ENCODE measurements around the gene CEP43. TPM values are rescaled to one million over a fixed set of nuclear protein-coding genes. Genes with fewer than 3 reads are reported as not detected.

Gene CEP43
- total RNA-seq, 1 donor from 2014 or later: 78.0 TPM

DNA sequence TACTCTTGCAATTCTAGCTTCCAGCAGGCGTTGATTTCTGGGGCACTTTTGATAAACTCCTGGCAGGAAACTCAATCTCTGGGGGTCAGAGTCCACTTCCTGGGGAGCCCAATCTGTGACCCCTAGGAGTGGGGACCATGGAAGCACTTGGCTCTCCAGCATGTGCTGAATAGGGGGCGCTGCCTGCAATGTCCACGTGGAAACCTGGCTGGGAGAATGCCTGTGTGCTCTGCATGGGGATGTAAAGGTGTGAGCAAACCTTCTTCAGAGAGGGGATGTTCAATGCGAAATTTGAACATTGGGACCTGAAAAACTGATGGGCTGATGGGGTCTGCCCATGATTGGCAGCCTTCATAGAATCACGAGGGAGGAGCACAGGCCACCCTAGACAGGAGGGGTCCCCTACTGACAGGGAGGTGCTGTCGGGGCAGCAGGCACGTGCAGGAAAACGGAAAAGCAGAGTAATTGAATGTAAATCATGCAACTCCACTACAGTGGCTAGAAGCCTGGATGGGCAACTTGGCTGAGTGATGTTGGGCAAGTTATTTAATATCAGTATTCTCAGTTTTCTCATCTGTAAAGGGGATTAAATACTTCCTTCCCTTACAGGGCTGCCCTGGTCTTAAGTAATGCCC is 47.8 kb downstream of the CEP43 start:
- TF ChIP-seq EZH2phosphoT487 (IDR thresholded peaks at IDR 0.05) (no peak), EZH2 (IDR thresholded peaks at IDR 0.05) (no peak)
- TF ChIP-seq, protein P1, sequence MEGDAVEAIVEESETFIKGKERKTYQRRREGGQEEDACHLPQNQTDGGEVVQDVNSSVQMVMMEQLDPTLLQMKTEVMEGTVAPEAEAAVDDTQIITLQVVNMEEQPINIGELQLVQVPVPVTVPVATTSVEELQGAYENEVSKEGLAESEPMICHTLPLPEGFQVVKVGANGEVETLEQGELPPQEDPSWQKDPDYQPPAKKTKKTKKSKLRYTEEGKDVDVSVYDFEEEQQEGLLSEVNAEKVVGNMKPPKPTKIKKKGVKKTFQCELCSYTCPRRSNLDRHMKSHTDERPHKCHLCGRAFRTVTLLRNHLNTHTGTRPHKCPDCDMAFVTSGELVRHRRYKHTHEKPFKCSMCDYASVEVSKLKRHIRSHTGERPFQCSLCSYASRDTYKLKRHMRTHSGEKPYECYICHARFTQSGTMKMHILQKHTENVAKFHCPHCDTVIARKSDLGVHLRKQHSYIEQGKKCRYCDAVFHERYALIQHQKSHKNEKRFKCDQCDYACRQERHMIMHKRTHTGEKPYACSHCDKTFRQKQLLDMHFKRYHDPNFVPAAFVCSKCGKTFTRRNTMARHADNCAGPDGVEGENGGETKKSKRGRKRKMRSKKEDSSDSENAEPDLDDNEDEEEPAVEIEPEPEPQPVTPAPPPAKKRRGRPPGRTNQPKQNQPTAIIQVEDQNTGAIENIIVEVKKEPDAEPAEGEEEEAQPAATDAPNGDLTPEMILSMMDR (IDR thresholded peaks at IDR 0.05): no peak
- no peak overlapping the region for H3K9ac ChIP-seq
- Mint-ChIP-seq H3K4me3 (no peak overlapping the region), H3K27ac (peak overlapping the region; percentile 87), H3K36me3 (peaks cover 23% of the 10 kb centered on the region), H3K4me1 (no peaks in the 10 kb centered on the region), H3K27me3 (ENCODE audit: insufficient read depth, low read depth) (no peaks in the 10 kb centered on the region), H3K9me3 (no peaks in the 10 kb centered on the region)
- no peaks in the 10 kb centered on the region for H3K36me3 ChIP-seq
- H3F3A ChIP-seq (ENCODE audit: low read depth): no peaks in the 10 kb centered on the region
- H3K27me3 ChIP-seq: no peaks in the 10 kb centered on the region
- H3K9me3 ChIP-seq (ENCODE audit: low read depth): no peaks in the 10 kb centered on the region
- H4K20me1 ChIP-seq (ENCODE audit: low read depth): no peaks in the 10 kb centered on the region
- H3K4me3 ChIP-seq: no peak overlapping the region
- H3K4me2 ChIP-seq: no peak overlapping the region
- DNase-seq (ENCODE audit: low spot score): no peak
- H3K79me2 ChIP-seq (ENCODE audit: low read depth): no peaks in the 10 kb centered on the region
- no peaks in the 10 kb centered on the region for H3K4me1 ChIP-seq
- no peak overlapping the region for H3K27ac ChIP-seq
- no peak overlapping the region for H2AFZ ChIP-seq (replicated peaks)

DNA sequence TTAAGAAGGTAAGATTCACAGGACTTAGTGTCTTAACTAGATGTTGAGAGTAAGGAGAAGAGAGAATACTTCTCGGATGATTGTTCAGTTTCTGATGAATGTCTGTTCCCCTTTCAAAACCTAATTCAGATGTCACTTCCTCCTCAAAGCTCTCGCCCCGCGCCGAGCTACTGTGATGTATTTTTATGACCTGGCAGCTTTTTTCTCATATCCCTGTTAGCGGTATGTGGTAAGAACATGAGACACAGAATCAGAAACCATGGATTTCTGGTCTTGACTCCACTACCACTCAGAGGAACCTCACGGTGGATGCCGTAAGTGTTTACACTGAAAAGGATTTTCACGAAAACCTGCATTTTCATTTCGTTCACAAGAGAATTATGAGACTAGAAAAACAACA is 48.4 kb downstream of the CEP43 start:
- H3K36me3 Mint-ChIP-seq: peaks cover 21% of the 10 kb centered on the region
- no peak for DNase-seq (ENCODE audit: low spot score)
- Histone ChIP-seq H3K4me3 (no peak overlapping the region), H3K27ac (no peak overlapping the region), H3K4me2 (no peak overlapping the region), H4K20me1 (ENCODE audit: low read depth) (no peaks in the 10 kb centered on the region), H3K4me1 (no peaks in the 10 kb centered on the region), H3K27me3 (no peaks in the 10 kb centered on the region), H3K9me3 (ENCODE audit: low read depth) (no peaks in the 10 kb centered on the region), H3F3A (ENCODE audit: low read depth) (no peaks in the 10 kb centered on the region), H3K79me2 (ENCODE audit: low read depth) (no peaks in the 10 kb centered on the region), H3K36me3 (no peaks in the 10 kb centered on the region), H2AFZ (replicated peaks) (no peak overlapping the region), H3K9ac (no peak overlapping the region)
- no peaks in the 10 kb centered on the region for H3K4me1 Mint-ChIP-seq
- no peak for TF ChIP-seq EZH2phosphoT487 (IDR thresholded peaks at IDR 0.05)
- no peak overlapping the region for H3K27ac Mint-ChIP-seq
- H3K4me3 Mint-ChIP-seq: no peak overlapping the region
- H3K9me3 Mint-ChIP-seq: no peaks in the 10 kb centered on the region
- no peaks in the 10 kb centered on the region for H3K27me3 Mint-ChIP-seq (ENCODE audit: insufficient read depth, low read depth)

Small RNA genes lying within 50 kb of the gene (microRNA-seq; reads per million reads assigned to microRNA genes)
- gene MIR3939: 2.0 reads per million, percentile 5 among the genes with 10 or more reads in this experiment

Small RNA genes lying within 50 kb of the gene (small RNA-seq; reads per million reads assigned to genes)
- 0.20 reads per million for gene MIR3939

Other genes with a start within 250 kb of the CEP43 start
- gene RNASET2, start 42.8 kb upstream of the CEP43 start, total RNA-seq (ENCODE audit: low replicate concordance): 28.9 and 37.2 TPM in 2 replicates
- gene CCR6, start 123.7 kb downstream of the CEP43 start, total RNA-seq (ENCODE audit: low replicate concordance): not detected in 2 replicates
- not detected in 2 replicates for gene GPR31, start 158.6 kb downstream of the CEP43 start, total RNA-seq (ENCODE audit: low replicate concordance)

All from neural progenitor cell (in vitro differentiated cells).